HL-60 (cell line): ENCODE results near the gene ELL2.

ENCODE experiments used
- CTCF ChIP-seq: IDR thresholded peaks from one replicate; pipeline ENCODE4 v1.5.1; 2011; ENCODE audit warnings: low read length, control low read depth, inconsistent platforms; ENCODE audit not compliant: insufficient read depth
- POLR2AphosphoS5 ChIP-seq: IDR thresholded peaks from 2 replicates; pipeline ENCODE4 v1.6.1; 2012; ENCODE audit warnings: low read depth

GRCh38 chr5:95861864-95862561 lies 99.6 kb downstream of the ELL2 start:
- TF ChIP-seq CTCF (no peak), POLR2AphosphoS5 (no peak)
